NCI-H1436 (cell line): ENCODE data around the gene CAV1.

Experiments used
- DNase-seq: peaks from one replicate; lab custom pipeline; 2025; lab: John Stamatoyannopoulos, UW

The CAV1 gene

DNA sequence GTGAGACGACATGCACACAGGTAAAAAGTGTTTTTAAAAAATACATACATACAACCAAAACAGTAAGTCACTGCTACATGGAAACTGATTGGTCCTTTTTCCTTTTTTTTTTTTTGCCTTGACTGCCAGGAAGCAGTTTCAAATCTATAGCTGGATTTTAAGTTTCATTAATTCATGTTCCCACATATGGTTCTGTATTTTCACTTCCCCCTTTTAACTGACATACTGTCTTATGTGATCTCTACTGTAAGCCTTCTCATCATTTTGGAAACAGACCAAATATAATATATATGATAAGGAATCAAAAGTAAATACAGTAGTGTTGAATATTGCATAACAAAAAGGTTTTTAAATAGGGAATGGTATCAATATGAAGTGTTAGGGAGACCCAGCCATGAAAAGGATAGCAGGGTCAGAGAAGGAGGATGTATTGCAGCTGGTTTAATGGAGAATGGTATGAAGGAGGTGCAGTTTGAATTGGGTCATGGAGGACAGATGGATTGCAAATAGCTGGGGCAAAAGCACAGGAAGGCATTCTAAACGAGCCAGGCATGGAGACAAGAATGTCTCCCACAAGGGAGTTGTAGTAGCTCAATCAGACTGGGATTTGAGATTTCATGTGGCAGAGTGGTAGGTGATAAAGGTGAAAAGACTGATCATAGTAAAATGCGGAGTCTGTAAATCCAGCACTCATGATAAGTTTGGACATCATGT is 5.4 kb downstream of the CAV1 start:
- no peak for DNase-seq

DNA sequence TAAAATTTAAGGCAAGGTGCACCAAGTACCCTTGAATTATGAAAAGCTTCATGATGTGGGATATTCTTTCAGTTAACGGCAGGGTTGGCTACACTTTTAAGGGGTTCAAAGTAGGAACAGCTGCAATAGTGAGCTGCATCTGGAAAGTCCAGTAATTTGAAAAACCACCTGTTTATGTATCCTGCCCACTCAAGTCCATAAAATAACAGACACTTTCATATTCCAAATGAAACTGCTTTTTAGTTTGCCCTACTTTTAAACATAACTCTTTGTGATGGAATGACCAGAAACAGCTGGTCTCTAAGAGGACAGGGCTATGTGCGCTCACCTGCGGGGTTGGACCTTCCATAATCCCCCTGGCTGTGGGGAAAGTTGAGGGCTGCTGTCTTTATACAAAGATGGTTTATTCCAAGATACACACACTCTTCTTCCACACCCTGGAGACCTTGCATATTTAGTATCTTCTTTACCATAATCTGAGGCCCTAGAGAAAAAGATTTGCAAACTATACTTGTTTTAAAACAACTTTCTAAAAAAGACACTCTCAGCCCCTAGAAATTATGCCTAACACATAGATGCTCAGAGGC is 7.4 kb downstream of the CAV1 start:
- no peak for DNase-seq

DNA sequence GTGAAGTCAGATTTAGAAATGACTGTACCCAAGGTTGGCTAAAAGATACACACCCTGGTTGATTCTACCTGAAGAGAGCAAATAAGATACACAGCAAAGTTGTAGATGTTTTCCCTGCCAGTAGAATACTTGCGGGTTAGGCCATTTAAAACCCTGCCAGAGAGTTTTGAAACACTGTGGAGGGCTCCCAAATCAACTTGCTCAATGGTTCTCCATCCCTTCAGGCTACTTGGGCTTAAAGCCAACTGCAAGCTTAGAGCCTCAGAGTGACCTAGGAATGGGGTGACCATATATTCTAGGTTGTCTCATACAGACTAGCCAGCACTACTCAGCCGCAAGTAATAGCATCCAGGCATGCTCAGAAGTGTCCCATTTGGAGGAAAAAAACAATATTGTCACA is 10.0 kb downstream of the CAV1 start:
- DNase-seq: no peak

DNA sequence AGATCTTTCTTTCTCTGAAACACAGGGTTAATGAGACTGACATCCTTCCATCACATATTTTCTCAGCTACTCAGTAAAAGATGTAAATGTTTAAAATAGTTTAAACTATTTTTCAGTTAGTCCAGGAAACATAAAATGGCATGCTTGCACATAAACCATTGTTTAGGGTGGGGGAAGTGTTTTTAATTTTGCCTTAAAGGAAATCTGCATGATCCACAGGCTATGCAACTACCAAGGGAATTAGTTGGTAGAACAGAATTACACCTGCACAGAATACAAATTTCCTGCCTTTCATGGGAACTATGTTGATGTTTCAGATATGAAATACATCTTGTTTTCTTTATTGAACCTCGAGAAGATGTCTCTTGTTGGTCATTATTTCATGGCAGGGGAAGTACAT is 10.6 kb downstream of the CAV1 start:
- no peak for DNase-seq

DNA sequence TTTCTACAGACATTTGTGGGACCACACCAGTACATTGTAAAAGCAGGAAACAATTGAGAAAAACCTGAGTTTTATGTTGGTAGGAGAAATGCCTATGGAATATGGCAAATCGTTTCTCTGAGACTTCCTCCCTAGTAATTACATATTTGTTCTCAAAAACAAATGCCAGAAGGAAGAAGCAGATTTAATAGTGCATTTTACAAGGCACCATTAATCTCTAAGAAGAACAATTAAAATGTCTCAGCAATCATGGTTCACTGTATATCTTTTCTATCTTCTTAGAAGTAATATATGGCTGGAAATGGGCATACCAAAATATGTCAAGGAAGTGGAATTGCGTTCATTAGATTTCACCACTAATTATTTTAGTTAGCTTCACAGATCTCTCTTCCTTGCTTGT is 13.3 kb downstream of the CAV1 start:
- DNase-seq: no peak

DNA sequence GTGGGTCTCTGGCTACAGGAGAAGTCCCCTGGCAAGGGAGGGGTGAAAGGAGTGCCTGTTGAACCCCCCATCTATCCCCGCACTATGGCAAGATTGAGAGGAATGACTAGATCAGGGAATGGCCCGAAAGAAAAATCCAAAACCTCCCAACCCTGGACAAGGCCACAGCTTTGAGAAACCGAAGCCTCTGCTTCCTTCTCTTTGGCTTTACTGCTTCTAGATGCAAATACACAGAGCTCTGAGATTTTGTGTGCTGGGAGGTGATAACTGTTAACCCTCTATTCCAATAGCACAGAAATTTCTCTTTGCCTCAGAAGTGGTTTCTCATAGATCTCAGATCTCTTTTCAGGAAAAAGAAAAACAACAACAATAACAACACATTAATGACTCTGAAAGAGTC is 15.0 kb downstream of the CAV1 start:
- DNase-seq: no peak

DNA sequence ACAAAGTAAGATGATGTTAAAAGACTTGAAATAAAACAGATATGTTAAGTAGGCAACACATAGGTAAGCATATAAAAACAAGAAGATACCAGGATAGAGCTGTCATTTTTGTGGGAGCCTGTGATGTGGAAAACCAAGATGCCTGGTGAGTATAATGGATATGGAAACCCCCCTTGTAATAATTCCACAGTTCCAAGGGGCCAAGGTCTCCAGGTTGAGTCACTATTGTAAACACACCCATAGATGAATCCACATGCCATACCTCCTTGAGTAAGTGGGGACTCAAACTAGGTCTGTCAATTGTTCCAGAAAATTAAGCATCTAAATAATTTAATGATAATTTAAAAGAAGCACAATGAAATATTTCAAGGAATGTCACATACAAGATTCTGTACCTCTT is 15.9 kb downstream of the CAV1 start:
- no peak for DNase-seq

DNA sequence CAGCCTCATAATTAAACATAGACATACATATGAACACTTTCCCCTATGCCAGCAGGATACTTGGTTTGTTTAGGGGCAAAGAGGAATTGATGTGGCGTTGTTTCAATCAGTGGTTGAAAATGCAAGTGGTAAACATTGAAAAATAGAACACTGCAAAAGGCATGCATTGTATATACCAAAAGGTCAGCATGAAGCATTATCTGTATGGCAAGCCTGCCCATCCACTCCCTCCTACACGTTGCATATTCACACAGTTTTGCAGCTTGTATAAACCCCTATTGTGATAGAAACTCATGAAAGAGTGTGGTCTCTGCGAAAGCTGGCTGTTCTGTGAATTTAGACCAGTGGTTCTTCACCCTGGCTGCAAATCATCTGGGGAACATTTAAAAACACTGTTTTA is 17.1 kb downstream of the CAV1 start:
- no peak for DNase-seq

DNA sequence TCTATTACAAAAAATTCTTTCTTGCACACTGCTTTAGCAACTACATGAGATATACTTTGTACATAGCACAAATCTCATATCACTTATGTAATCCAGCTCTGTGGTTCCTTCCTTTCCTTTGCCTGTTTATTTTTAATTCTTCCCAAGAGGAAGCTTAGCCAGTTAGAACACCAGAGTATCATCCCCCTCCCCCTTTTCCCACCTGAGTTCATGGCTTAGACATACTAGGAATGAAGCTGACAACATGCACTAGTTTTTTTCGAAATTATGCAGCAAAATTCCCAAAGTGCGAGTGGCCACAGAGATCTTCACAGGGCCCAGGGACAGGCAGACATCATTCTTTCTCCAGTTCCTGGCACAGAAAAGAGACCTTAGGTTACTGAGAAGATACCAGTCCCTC is 17.8 kb downstream of the CAV1 start:
- no peak for DNase-seq

DNA sequence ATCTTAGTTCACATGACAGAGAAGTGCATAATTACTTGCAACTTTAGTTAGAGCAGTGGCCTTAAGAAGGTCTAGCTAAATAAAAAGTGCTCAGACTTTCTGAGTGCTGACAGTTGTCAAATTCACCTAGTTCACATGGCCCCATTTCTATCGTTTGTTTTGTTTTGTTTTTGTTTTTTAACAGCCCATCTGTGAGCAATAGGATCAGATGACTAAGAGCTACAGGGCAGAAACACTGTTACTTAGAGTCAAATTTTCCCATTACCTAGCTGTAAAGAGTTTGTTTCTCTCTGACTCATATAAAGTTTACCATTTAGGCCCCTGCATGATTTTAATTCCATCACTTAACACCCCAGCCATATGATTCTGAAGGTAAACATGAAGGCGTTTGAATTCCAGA is 18.8 kb downstream of the CAV1 start:
- no peak for DNase-seq

DNA sequence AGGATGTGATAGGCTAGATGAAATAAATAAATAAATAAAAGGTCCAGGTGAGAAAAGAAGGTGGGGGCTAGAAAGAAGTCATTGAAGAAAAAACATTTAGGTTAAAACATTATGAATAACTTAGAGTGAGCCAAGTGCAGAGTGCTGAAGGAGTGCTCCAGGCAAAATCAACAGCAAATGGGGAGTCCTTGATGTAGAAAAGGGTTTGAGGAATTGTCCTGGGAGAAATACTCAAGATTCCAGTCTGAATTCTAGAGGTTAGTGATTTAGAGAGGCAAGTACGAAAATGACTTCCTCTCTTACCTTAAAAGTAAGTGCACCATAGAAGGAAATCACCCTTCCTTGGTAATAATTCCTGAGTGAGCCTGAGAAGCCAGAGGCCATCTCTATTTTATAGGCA is 19.7 kb downstream of the CAV1 start:
- no peak for DNase-seq

DNA sequence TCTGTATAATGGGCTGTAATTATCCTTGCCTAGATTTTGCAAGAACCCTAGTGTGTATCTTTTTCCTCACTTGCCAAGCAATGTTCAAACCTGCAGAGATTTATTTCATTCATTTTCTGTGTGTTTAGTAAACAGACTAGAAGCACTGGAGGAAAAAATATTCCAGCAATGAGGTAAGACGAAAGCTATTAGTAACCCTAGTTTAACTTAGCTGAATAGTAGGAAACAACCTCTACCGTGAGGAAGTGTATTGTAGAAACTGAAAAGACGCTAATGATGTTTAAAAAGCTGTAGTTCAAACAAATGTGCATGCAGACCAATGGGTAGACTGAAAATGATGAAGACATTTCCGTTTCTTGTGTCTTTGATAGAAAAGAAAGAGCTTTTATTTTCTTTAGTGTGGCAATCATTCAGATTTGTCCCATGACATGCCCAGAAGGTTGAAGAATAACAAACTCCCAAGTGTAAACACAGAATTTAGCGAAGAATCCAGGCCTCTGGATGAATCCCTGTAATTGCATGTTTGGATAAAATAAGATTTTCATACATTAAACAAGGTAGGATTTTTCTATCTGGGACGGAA is 20.7 kb downstream of the CAV1 start:
- no peak for DNase-seq

DNA sequence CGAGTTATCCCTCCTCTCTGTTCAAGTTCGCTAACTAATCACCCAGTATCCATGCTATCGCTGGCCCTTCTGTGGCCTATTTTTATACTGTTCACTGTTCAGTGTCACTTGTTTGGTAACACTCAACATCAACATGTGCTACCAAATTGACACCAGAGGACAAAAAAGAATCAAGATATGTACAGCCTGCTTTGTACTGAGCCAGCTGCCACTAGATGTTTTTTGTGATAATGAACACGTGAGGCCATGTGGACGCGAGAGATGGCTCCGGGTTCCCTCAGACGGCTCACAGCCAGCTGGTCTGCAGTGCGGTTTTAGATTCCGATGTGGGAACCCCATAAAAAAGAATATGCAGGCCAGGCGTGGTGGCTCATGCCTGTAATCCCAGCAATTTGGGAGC is 21.2 kb downstream of the CAV1 start:
- no peak for DNase-seq

DNA sequence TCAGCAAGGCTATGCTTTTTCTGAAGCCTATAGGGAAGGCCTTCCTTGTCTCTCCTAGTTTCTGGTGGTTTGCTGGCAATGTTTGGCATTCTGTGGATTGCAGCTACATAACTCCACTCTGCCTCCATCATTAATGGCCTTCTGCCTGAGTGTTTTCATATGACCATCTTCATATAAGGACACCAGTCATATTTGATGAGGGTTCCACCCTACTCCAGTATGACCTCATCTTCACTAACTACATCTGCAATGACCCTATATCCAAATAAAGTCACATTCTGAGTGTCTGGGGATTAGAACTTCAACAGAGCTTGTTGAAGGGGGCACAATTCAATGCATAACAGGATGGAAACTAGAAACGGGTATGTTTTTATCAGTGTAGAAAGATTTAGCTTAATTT is 22.1 kb downstream of the CAV1 start:
- DNase-seq: no peak

DNA sequence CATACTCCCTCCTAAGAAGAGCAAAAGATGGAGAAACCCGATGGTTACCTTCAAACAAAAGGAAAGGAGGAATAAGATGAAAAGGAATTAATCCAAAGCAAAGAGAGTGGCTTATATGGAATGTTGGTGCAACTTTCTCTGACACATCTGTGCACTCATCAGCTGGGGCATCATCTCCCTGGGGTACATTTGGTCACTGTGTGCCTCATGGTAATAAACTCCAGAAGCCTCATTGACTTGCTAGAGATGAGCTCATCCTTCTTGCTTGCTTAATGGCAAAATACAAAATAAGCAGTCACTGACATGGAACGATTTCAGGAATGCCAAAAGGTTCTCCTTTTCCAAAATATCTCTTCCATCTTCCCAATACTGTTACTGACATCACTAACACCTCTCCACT is 22.5 kb downstream of the CAV1 start:
- DNase-seq: no peak

DNA sequence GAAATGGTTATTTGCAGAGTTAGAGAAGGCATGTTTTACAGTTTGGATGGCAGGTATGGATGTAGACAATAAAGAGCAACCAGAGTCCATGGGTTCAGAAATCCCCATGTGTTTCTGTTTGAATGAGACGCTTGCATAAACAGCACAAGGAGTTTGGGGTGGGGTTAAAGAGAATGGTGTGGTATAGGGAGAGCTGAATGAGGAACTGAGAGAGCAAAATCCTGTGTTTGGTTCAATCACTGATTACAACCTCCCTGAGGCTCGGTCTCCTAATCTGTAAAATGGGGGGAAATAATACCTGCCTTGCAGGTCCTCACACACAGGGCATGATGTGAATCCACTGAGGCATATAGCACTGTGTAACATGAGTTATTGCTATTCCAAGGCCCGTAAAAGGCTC is 23.7 kb downstream of the CAV1 start:
- no peak for DNase-seq

DNA sequence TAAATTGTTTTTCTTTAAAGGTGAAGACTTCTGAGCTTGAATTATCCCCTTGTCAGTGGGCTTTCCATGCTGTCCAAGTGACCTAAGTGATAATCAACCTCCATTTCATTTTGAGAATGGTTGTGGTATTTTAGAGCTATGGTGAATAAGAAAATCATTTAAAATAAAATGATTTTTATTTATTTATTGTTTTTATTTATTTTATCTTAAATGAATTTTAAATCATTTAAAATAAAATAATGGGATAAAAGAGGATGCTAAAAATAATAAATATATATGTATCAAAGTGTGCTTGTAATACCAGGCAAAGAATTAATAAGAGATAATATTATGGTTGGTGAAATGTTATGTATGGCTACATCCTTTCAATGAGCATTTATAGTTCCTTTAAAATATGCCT is 24.5 kb downstream of the CAV1 start:
- no peak for DNase-seq

DNA sequence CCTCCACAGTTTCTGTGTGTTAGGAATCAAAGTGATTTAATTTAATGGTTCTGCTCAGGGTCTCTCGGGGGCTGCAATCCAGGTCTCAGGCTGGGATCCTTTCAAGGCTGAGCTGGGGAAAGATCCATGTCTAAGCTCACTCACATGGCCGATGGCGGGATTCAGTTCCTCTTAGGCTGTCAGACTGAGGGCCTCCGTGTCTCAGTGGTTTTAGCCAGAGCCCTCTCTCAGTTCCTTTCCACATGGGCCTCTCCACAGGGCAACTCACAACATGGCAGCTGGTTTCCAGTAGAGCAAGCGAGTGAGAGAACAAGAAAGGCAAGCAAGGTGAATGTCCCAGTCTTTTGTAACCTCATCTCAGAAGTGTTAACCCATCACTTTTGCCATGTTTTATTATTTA is 26.9 kb downstream of the CAV1 start:
- DNase-seq: no peak

DNA sequence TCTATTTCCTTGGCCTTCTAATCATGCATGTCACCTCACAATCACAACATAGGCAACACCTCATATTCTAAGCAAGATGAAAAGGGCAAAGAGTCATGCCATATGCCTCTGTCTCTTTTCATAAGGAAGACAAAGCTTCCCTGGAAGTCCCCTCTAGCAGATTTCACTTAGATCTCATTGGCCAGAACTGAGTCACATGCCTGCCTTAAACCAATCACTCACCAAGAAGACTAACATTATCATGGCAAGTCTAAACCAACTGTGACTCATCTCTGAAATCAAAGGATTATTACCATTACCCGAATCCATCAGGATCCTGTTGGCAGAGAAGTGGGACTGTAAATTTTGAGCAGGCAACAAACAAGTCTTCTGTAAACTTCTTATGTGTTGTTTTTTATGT is 27.8 kb downstream of the CAV1 start:
- DNase-seq: no peak

DNA sequence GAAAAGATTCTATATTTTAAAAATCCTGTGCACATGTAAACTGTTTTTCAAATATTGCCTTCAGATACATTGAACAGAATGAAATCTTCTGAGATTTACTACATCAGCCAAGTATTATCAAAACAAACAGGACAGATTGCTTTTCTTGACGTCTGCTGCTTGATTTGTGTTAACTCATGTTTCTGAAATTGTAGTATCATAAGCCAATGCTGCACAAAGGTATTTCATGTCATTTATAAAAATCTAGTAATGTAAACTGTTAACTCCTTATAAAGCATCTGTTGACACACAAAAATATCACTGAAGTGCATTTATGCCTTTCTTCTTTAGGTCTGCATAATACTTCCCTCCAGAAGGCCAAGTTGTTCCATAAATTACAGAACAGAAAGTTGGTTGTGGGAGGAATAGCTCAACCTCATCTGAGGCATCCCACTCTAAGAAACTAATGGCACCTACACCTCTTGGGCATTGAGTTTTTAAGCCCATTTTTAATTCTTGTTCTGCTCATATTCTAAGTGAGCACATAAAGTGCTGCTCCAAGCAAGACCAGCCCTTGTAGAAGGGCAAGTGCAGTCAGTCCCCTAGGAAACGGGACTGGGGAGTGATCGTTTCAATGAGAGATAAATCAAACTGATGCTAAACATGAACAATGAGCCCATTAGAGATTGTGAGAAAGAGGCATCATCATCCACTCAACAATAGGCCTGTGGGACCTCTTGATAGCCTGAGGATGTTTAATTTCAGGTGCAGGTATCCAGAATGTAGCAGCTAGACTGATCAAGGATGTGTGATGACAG is 28.5 kb downstream of the CAV1 start:
- no peak for DNase-seq

DNA sequence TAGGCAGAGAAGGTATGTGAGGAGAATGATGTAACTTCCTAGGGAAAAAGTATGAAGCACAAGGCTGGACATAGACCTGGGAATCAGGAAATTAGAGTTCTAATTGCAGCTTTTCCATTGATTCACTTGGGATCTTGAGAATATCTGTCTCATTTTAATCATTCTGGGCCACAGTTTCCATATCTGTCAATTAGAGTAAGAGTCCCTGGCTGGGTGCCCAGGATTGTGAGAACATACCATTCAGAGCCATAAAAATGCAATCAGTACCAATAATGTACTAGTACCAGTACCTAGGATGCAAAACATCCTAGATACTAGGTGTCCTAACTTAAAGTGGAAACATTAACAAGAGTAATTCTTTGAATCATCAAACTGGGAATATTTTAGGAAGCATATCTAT is 29.6 kb downstream of the CAV1 start:
- DNase-seq: no peak

DNA sequence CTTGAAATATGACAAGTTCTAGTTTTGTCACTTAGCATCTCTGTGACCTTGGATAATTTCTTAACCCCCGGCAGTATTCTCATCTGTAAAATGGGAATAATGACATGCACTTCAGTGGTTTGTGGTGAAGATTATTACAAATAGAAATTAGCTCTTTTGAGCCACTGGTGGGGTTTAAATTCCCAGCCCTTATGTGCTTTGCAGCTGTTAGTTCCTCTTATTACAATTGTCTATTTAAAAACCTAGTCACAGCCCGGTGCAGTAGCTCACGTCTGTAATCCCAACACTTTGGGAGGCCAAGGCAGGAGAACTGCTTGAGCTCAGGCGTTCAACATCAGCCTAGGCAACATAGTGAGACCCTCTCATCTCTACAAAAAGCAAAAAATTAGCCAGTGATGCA is 30.1 kb downstream of the CAV1 start:
- no peak for DNase-seq

DNA sequence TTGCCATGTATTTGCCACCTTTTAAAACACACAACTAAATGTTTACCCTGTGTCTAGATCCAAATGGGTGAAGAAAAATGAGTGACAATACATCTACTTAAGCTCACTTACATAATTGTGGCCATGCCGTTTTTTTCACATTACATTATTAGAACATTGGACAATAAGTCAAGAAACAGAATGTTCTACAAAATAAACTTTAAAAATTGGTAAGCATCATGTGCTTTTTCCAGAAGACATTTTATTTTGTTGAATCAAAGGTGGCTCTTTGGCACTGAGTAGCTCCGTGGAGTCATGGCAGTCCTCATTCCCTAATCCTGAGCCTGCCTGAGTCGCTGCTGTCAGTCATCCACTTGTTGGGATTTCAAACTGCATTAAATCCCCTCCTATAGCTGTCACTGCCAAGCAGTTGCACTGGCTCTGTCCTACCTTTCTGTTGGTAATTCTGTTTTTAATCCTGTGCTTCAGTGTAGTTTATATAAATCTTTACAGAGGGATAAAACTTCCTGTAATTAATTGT is 32.3 kb downstream of the CAV1 start:
- no peak for DNase-seq
